ENCODE measurements around the gene AEBP2. TPM values are rescaled to one million over a fixed set of nuclear protein-coding genes. Genes with fewer than 3 reads are reported as not detected.
"Not testable (repeated sequence)": the region's sequence is repeated elsewhere in the genome, so short reads cannot be mapped to it uniquely, and the experiment has no call there.

The AEBP2 gene
- total RNA-seq, 1 donor from 2014 or later = 27.8 TPM

DNA sequence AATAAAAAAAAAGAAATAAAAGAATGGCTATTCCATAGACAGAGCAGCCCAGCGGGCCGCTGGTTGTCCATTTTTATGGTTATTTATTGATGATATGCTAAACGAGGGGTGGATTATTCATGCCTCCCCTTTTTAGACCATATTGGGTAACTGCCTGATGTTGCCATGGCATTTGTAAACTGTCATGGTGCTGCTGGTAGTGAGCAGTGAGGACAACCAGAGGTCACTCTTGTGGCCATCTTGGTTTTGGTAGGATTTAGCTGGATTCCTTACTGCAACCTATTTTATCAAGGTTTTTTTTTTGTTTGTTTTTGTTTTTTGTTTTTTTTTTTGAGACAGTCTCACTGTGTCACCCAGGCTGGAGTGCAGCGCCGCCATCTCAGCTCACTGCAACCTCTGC, 25.7 kb upstream of the AEBP2 start:
- DNase-seq (ENCODE audit: missing footprints); ATAC-seq; intact Hi-C loops (cut with DNase I): not testable (repeated sequence)

DNA sequence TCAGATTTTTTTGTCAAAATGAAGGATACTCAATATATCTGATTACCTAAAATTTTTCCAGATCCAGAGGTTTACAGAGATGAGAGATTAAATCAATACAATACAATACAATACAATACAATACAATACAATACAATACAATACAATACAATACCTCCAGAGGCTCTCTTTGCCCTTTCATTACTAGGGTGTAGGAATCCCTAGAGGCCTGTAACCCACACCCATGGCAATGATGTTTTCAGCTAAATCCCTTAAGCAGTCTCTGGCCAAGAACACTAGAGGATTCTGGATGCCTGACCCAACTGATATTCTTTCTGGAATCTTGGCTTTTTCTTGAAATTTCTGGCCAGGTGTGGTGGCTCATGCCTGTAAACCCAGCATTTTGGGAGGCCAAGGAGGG, 23.7 kb upstream of the AEBP2 start:
- no peak for ATAC-seq
- intact Hi-C loops (cut with DNase I) = no loop called here
- DNase-seq (ENCODE audit: missing footprints) = no peak

DNA sequence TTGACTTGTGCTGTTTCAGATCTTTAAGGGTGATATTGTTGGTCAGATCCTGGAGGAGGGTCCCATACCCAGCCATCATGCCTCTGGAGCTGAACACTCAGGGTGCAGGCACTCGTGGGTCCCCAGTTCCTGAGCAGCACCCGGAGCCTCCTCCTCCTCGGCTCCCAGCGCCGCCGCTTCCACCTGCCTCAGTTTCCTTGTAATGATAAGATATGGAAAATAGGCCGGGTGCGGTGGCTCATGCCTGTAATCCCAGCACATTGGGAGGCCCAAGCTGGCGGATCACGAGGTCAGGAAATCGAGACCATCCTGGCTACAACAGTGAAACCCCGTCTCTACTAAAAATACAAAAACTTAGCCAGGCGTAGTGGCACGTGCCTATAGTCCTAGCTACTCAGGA, 20.2 kb upstream of the AEBP2 start:
- DNase-seq (ENCODE audit: missing footprints) (no peak), ATAC-seq (no peak)
- intact Hi-C loops (cut with DNase I) = no loop called here

DNA sequence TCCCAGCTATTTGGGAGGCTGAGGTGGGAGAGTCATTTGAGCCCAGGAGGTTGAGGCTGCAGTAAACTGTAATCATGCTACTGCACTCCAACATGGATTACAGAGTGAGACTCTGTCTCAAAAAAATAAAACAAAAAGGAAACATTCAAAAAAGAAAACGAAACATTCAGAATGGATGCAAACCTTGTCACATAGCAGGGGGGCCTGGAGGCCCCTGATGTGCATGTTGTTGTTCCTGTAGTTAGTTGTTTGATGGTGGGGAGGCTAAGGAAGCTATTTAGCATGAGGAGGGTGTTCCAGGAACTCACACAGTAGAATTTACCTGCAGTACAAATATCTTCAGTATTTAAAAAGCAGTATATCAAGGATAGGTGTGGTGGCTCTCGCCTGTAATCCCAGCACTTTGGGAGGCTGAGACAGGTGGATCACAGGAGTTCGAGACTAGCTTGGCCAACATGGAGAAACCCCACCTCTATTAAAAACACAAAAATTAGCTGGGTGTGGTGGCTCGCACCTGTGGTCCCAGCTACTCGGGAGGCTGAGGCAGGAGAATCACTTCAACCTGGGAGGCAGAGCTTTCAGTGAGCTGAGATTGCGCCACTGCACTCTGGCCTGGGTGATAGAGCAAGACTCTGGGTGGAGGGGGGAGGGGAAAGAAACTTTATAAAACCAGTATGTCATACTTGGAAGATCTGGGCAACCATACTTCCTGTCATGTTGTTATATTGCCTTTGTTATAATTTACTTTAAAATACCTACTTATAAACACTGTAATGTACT, 17.6 kb upstream of the AEBP2 start:
- intact Hi-C loops (cut with DNase I) = no loop called here
- no peak for DNase-seq (ENCODE audit: missing footprints)
- no peak for ATAC-seq

DNA sequence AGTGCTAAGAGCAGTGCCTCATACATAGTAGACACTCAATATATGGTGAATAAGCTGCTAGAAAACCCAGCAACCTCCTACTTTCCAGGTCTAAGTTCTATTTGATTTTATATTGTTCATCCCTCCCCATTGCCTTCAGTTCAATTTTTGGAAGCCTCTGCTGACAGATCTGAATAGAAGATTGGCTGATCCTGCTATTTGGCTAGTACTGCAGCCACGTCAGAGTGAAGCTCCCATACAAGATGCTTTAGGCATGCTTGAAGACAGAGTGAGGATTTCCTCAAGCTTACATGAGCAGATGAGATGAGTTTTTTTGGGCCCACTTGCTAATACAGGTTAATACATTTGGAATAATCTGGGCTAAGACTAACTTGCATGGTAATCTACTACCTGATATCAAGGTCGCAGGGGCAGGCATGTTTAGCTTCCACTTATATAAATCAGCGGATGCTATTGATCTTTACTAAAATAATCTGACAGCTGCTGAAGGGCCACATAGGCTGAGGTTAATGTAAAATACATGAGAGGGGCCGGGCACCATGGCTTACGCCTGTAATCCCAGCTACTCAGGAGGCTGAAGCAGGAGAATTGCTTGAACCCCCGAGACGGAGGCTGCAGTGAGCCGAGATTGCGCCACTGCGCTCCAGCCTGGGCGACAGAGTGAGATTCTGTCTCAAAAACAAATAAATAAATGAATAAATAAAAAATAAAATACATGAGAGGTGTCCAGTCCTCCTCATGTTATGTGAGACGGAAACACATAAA, 15.9 kb upstream of the AEBP2 start:
- no peak for ATAC-seq
- intact Hi-C loops (cut with DNase I) = no loop called here
- no peak for DNase-seq (ENCODE audit: missing footprints)

DNA sequence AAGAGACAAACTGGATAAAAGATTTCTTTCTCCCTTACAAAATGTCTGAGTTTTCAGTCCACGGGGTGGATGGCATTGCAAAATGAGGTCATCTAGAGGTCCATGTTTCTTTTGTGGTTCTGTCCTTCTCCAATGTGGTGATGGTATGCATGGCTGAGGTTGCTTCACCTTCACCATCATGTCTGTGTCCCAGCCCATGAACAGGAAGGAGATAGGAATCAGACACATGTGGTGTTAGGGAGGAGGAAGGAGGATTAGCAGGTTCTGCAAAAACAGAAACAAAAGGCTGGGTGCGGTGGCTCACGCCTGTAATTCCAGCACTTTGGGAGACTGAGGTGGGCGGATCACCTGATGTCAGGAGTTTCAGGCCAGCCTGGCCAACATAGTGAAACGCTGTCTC, 11.0 kb upstream of the AEBP2 start:
- intact Hi-C loops (cut with DNase I) = no loop called here
- no peak for ATAC-seq

DNA sequence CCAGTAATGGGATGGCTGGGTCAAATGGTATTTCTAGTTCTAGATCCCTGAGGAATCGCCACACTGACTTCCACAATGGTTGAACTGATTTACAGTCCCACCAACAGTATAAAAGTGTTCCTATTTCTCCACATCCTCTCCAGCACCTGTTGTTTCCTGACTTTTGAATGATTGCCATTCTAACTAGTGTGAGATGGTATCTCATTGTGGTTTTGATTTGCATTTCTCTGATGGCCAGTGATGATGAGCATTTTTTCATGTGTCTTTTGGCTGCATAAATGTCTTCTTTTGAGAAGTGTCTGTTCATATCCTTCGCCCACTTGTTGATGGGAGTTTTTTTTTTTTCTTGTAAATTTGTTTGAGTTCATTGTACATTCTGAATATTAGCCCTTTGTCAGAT, 9.8 kb upstream of the AEBP2 start:
- ATAC-seq; DNase-seq (ENCODE audit: missing footprints); intact Hi-C loops (cut with DNase I): not testable (repeated sequence)

More for the DNA sequence above, 11.0 kb upstream of the AEBP2 start:
- DNase-seq (ENCODE audit: missing footprints) = no peak

DNA sequence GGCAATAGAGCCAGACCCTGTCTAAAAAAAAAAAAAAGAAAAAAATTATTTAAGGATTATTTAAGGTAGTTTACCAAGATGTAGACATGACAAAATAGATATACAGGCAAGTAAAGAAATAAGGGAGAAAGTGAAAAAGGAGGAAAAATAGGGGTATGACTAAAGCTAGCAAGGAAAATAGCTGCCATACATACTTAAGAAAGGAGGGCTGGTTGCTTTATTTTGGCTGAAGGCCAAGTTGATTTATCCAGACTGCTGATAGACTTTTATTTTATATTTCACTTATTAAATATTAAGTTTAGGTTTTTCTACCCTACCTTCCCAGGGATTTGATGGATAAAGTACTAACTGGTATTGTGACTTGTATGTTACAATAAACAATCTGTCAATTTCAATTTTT, 8.3 kb upstream of the AEBP2 start:
- intact Hi-C loops (cut with DNase I) = no loop called here
- ATAC-seq (no peak), DNase-seq (ENCODE audit: missing footprints) (no peak)

DNA sequence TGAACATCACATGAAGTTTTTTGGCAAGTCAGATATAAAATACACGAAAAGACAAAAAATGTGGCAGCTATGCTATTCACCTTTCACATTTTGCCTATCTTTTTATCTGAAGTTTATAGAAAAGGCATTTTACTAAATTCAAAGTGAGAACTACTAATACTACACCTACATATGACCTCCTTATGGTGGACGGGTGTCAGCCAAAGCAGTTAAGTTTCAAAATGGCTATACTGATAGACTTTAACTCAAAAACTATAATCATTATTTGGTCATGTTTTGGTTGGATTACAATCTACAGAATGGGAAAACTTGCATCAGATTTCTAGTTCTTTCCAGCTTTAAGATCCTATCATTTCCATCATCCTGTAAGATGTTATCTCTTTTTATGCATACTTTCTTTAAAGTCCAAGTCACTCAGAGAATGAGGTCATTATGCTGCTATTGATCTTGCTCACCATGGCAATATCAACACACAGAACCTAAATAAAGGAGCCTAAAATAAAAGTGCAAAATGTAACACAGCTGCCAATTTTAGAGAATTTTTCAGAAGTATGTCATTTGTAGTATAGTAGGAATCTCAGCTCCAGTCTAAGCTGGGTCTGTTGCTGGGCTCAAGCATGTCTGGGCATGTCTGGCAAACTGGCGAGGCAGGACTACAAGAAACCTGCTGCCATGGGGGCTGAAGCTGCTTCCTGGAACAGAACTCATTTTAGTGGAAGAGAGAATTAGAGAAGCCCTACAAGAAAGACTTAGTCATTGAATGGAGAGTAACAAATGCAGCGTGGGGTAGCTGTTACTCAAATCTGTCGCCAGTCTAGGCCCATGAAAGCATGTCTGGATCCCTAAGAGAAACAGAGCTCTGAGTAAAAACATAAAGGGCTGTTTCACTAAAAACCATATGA, 7.6 kb upstream of the AEBP2 start:
- intact Hi-C loops (cut with DNase I) = no loop called here
- ATAC-seq (no peak), DNase-seq (ENCODE audit: missing footprints) (no peak)

DNA sequence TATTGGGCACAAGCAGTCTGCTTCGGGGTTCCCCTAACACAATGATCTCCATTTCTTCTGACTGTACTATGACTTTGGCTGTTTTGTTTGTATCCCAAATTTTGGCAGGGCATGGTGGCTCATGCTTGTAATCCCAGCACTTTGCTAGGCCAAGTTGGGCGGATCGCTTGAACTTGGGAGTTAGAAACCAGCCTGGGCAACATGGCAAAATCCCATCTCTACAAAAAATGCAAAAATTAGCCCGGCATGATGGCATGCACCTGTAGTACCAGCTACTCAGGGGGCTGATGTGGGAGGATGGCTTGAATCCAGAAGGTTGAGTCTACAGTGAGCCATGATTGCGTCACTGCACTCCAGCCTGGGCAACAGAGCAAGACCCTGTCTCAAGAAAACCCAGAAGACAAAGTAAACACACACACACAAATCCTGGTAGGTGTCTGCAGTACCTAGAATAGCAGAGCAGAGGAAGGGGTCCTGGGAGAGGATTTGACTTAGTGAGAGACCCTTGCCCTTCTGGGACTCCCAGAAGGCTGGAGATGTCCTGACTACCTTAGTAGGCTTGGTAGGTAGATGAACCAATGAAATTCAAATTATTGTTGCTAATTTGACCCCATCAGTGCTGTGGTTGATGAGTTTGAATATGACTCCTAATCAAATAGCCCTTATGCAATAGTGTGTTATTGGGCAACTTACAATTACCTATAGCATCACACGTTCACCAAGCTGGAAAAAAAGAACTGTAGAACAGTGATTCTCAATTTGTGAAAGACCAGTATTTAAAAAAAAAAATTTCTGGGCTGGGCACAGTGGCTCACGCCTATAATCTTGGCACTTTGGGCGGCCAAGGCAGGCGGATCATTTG, 6.8 kb upstream of the AEBP2 start:
- ATAC-seq (no peak), DNase-seq (ENCODE audit: missing footprints) (no peak)
- intact Hi-C loops (cut with DNase I) = no loop called here

DNA sequence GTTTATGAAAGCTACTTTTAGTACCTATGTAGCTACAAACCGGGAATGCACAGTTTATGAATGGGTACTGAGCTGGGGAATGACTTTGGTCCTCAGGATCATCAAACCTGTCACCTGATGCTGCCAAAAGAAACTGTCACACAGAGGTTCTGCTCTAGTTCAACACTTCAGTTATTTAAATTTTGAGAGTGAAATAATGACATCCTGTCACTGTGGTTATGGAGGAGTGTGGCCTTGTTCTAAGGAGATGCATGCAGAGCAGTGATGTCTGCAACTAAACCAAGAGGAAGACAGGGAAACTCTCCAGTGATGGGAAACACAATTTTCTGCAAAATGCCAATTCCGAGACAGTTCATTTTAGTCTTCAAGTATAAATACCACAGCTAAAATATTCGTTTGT, 4.8 kb upstream of the AEBP2 start:
- no peak for ATAC-seq
- intact Hi-C loops (cut with DNase I) = no loop called here
- no peak for DNase-seq (ENCODE audit: missing footprints)

DNA sequence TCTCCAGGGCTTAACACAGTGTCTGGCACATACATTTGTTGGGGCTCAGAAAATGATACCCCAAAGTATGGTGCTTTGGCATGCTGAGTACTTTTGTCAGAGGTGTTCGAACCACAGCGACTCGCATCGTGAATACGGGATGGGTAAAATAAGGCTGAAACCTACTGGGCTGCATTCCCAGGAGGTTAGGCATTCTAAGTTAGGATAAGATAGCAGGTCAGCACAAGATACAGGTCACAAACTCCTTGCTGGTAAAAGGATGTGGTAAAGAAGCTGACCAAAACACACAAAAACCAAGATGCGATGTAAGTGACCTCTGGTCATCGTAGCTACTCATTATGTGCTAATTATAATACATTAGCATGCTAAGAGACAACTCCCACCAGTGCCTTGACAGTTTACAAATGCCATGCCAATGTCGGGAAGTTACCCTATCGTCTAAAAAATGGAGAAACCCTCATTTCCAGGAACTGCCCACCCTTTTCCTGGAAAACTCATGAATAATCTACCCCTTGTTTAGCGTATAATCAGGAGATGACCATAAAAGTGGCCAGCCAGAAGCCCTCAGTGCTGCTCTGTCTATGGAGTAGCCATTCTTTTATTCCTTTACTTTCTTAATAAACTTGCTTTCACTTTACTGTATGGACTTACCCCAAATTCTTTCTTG, 3.3 kb upstream of the AEBP2 start:
- intact Hi-C loops (cut with DNase I) = no loop called here
- no peak for ATAC-seq
- no peak for DNase-seq (ENCODE audit: missing footprints)

DNA sequence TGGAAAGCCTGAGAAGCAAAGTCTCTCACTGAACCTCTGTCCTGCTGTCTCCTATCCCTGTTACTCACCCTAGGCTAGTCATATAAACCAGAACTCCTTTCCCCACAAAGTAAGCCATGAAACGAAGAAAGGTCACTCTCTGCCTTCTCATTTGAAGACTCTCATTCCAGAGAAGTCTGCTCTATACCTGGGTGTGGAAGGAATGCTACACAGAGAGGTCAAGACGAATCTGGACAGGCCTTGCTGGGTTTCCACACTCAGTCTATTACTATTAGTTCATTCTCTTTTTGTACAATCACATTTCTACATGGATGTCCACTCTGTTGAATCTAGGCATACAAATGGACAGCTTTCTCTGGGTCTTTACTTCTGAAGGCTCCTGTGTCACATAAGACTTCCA, 2.4 kb upstream of the AEBP2 start:
- DNase-seq (ENCODE audit: missing footprints) (no peak), ATAC-seq (no peak)
- intact Hi-C loops (cut with DNase I) = no loop called here

DNA sequence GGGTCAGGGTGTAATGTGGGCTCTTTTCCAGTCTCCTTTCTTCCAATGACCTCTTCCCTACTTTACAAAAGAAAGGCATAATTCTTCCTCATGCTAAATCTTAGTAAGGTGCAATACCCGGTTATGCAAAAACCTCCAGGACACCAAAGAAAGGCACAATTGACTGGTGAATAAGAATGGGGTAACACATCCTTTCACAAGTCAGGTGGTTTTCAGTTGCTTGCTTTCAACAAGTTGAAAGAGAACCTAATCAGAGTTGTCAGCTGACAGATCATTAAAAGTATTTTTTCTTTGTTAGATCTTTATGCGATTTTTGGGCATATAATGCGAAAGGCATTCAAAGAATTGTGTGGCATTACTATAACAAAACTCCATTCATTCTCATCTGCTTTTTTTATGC, 1.3 kb upstream of the AEBP2 start:
- ATAC-seq = no peak
- intact Hi-C loops (cut with DNase I) = no loop called here
- DNase-seq (ENCODE audit: missing footprints) = no peak

DNA sequence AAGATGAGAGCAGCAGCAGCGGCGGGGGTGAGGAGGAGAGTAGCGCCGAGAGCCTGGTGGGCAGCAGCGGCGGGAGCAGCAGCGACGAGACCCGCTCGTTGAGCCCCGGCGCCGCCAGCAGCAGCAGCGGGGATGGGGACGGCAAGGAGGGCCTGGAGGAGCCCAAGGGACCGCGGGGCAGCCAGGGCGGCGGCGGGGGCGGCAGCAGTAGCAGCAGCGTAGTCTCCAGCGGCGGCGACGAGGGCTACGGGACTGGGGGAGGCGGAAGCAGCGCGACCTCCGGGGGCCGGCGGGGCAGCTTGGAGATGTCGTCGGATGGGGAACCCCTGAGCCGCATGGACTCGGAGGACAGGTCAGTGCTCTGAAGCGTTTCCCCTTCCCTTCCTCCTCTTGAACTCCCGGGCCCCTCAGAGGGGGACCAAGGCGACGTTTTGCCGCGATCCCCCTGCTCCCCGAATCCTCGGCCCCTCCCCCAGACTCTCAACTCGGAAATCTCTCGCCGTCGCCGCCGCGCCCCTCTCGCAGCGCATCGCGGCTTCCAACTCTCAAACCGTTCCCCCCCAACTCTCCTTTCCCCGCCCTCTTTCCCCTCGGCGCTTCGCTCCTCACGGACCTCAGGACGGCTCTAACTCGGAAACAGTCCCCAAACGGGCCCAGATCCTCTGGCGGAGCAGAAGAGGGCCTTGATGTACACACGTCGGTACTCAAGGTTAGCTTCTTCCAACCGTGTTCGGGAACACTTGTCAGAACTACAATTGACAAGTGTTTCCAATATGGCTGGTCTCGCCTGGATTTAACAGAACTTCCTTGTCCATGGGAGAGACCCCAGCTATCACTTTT, 947 bp downstream of the AEBP2 start:
- intact Hi-C loops (cut with DNase I) = no loop called here
- ATAC-seq = peak; percentile 46
- DNase-seq (ENCODE audit: missing footprints) = peak; percentile 77

DNA sequence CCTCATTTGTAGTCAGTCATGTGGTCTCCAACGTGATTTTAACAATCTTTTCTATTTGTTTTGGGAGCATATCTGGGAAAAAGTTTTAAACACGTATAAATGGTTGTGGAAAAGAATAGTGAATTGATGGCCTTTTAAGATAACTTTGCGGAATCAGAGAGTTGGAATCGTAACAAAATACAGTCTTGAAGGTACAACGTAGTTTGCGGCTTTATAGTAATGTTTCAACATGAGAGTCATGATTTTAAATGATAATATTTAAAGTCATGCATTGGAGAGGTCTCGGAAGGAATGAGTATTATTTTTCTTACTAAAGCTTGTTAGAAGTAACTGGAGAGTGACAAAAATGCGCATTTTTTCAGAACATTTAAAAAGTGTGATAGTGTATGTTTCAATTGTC, 1.6 kb downstream of the AEBP2 start:
- intact Hi-C loops (cut with DNase I) = no loop called here
- DNase-seq (ENCODE audit: missing footprints) (no peak), ATAC-seq (no peak)

DNA sequence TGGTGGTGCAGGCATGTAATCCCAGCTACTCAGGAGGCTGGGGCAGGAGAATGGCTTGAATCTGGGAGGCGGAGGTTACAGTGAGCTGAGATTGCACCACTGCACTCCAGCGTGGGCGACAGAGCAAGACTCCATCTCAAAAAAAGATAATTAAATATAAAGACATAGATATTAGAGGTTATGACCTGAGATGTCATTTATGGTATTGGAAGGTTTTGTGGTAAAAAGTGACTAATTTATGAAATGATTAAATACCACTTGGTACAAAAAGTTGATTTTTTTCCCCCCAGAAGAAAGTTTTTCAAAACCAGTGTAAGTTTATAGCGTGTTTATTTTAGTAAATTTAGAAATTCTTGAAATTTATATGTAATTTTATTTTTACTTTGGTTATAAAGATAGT, 4.3 kb downstream of the AEBP2 start:
- no peak for ATAC-seq
- no peak for DNase-seq (ENCODE audit: missing footprints)
- intact Hi-C loops (cut with DNase I) = no loop called here

Measured in Right ventricle myocardium inferior (tissue), 1 donor.